Measurements from ENCODE around the gene ARAP1.

The ARAP1 gene

GRCh38 chr11:72770799-72771198 is 18.6 kb upstream of the ARAP1 start:
- TF ChIP-seq, protein P1, sequence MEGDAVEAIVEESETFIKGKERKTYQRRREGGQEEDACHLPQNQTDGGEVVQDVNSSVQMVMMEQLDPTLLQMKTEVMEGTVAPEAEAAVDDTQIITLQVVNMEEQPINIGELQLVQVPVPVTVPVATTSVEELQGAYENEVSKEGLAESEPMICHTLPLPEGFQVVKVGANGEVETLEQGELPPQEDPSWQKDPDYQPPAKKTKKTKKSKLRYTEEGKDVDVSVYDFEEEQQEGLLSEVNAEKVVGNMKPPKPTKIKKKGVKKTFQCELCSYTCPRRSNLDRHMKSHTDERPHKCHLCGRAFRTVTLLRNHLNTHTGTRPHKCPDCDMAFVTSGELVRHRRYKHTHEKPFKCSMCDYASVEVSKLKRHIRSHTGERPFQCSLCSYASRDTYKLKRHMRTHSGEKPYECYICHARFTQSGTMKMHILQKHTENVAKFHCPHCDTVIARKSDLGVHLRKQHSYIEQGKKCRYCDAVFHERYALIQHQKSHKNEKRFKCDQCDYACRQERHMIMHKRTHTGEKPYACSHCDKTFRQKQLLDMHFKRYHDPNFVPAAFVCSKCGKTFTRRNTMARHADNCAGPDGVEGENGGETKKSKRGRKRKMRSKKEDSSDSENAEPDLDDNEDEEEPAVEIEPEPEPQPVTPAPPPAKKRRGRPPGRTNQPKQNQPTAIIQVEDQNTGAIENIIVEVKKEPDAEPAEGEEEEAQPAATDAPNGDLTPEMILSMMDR (IDR thresholded peaks at IDR 0.05; ENCODE audit: low read depth, low read length): no peak
- DNase-seq (ENCODE audit: low read depth, low spot score): no peak
- in situ Hi-C loops (cut with HindIII; ENCODE audit: low sequenced_read_pairs): no loop called here
- no peak overlapping the region for H3K4me3 ChIP-seq (ENCODE audit: low read depth, low read length)

- DNase-seq (ENCODE audit: low read depth, low spot score): no peak
- in situ Hi-C loops (cut with HindIII; ENCODE audit: low sequenced_read_pairs): no loop called here
- TF ChIP-seq, protein P1 (IDR thresholded peaks at IDR 0.05; ENCODE audit: low read depth, low read length): no peak
- no peak overlapping the region for H3K4me3 ChIP-seq (ENCODE audit: low read depth, low read length)
Measured at GRCh38 chr11:72769680-72770079, 17.5 kb upstream of the ARAP1 start.

- in situ Hi-C loops (cut with HindIII; ENCODE audit: low sequenced_read_pairs): no loop called here
- DNase-seq (ENCODE audit: low read depth, low spot score): no peak
- no peak overlapping the region for H3K4me3 ChIP-seq (ENCODE audit: low read depth, low read length)
- TF ChIP-seq, protein P1 (IDR thresholded peaks at IDR 0.05; ENCODE audit: low read depth, low read length): no peak
Measured at GRCh38 chr11:72768581-72768980, 16.4 kb upstream of the ARAP1 start.

DNA sequence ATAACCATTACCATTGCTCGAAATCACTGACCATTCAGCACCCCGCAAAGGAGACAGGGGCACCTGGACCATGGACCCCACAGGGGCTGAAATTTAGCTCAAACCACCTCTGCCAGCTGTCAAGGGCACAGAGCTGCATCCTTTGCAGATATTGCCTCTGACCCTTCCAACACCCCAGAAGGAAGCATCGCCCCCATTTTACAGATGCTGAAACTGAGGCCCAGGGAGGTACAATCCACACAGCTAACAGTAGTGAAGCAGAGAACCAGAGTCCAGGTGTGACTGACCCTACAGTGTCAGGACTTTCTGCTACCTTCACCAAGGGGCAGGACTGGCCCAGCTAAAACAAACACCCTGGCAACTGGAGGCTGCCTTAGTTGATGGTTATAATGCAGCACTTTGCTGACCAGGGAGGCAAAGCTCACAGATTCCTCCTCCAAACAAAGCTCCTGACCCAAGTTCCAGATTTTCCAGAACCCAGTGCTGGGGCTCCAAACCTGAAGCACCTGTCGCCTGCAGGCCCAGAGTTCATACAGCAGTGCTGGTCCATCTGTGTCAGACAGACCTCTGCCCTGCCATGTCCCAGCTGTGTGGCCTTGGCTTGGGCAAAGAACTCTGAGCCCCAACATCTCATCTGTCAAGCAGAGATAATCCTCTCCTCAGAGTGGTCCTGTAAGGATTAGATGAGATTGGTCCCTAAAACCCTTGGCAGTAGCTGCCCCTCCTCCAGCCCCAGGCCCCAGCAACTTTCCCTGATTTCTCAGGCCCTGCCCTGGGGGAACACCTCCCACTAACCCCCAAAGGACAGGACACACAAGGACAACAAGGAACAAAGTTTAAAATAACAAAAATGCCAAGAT is 15.2 kb upstream of the ARAP1 start:
- no peak overlapping the region for H3K4me3 ChIP-seq (ENCODE audit: low read depth, low read length)
- TF ChIP-seq, protein P1 (IDR thresholded peaks at IDR 0.05; ENCODE audit: low read depth, low read length): no peak
- in situ Hi-C loops (cut with HindIII; ENCODE audit: low sequenced_read_pairs): no loop called here
- DNase-seq (ENCODE audit: low read depth, low spot score): no peak

GRCh38 chr11:72766152-72766902 is 14.1 kb upstream of the ARAP1 start:
- in situ Hi-C loops (cut with HindIII; ENCODE audit: low sequenced_read_pairs): no loop called here

DNA sequence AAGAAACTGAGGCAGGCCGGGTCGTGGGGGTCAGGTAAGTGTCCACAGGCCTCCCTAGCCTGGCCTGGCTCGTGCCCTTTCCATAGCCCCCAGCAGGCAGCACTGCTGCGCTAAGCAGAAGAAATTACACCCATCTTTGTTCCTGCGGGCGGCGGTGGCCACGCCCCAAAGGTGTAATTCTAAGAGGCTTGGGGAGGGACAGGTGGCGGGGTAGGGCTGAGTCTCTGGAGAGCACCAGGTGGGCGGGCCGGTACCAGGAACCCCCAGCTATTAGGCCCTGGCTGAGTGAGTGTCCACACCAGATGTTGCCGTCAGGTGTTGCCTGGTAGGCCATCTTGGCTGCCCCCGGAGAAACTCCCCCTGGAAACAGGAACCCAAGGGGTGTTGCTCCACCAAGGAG is 12.3 kb upstream of the ARAP1 start:
- H3K4me3 ChIP-seq (ENCODE audit: low read depth, low read length): no peak overlapping the region
- DNase-seq (ENCODE audit: low read depth, low spot score): no peak
- in situ Hi-C loops (cut with HindIII; ENCODE audit: low sequenced_read_pairs): no loop called here
- TF ChIP-seq, protein P1 (IDR thresholded peaks at IDR 0.05; ENCODE audit: low read depth, low read length): no peak

More at GRCh38 chr11:72766152-72766902, 14.1 kb upstream of the ARAP1 start:
- TF ChIP-seq, protein P1 (IDR thresholded peaks at IDR 0.05; ENCODE audit: low read depth, low read length): no peak
- no peak for DNase-seq (ENCODE audit: low read depth, low spot score)
- no peak overlapping the region for H3K4me3 ChIP-seq (ENCODE audit: low read depth, low read length)
